Sigmoid colon (tissue), 4 donors: ENCODE measurements around the gene GMPPA.

Source experiments
- EP300 ChIP-seq, 4 donors: sonication (generic); formaldehyde crosslinking; IDR thresholded peaks; one replicate each; pipeline ENCODE4 v1.6.1; 2017; ENCODE audit warnings: antibody characterized with exemption in 4 of 4
- TF ChIP-seq, protein P1 (sequence below), 4 experiments: fragments of 450-650 bp in 3 of 4; fragments of 200-600 bp in 1 of 4; IDR thresholded peaks; one replicate each; pipeline ENCODE4 v1.5.1; 2016 to 2019; ENCODE audit warnings: antibody characterized with exemption in 4 of 4, mild to moderate bottlenecking in 3 of 4, moderate library complexity in 2 of 4

DNA sequence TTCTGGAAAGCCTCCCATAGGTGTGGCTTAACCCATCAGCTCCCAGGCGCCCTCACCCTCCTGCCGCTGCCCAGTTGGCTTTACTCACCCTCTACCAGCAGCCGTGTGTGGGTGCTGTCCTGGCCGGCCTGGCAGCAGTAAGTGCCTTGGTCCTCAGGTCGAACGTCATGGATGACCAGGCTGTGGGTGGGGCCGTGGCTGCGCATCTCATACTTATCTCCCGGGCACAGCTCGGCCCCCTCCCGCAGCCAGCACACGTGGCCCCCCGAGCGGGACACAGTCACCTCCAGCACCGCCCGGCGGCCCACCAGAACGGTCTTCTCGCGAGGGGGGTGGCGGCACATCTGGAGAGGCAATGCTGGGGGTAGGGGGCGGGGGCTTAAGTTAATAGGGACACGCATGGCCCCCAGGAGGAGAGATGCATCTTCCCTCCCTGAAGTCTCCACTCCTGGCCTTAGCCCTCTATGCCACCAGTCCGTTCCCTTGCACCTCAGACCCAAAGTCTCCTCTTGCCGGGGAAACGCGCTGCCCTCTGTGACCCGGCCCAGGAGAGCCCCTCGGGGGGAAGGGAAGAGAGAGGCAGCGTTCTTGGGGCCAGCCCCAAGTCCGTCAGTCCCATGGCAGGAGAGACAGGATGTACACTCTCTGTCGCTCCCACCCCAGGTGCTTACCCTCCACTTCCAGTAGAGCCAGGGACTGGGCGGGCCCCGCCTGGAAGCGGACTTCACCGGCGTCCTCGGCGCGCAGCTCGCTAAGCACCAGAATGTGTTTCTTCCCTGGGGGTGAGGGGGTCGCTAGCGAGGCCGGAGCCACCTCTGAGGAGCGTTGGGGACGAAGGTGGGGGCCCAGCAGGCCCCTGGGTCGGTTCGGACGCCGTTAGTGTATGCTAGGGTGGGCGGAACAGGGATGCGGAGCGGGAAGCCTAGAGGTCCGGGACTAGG, 53.0 kb downstream of the GMPPA start:
- TF ChIP-seq, protein P1, sequence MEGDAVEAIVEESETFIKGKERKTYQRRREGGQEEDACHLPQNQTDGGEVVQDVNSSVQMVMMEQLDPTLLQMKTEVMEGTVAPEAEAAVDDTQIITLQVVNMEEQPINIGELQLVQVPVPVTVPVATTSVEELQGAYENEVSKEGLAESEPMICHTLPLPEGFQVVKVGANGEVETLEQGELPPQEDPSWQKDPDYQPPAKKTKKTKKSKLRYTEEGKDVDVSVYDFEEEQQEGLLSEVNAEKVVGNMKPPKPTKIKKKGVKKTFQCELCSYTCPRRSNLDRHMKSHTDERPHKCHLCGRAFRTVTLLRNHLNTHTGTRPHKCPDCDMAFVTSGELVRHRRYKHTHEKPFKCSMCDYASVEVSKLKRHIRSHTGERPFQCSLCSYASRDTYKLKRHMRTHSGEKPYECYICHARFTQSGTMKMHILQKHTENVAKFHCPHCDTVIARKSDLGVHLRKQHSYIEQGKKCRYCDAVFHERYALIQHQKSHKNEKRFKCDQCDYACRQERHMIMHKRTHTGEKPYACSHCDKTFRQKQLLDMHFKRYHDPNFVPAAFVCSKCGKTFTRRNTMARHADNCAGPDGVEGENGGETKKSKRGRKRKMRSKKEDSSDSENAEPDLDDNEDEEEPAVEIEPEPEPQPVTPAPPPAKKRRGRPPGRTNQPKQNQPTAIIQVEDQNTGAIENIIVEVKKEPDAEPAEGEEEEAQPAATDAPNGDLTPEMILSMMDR (IDR thresholded peaks at IDR 0.05), result no peak
- TF ChIP-seq EP300 (IDR thresholded peaks at IDR 0.05), result no peak
